Esophagus squamous epithelium (tissue), 5 donors: Measurements from ENCODE around the gene MFSD11. TPM values are rescaled to one million over a fixed set of nuclear protein-coding genes. Genes with fewer than 3 reads are reported as not detected.
"Not testable (repeated sequence)": the region's sequence is repeated elsewhere in the genome, so short reads cannot be mapped to it uniquely, and the experiment has no call there.

Source experiments
- DNase-seq: peaks from one replicate; lab custom pipeline; 2025; lab: John Stamatoyannopoulos, UW
- H3K27ac ChIP-seq, 4 donors: fragments of 200-600 bp; sonication (generic); one replicate each; pipeline ENCODE4 v1.5.1; 2016 to 2019; ENCODE audit warnings: mild to moderate bottlenecking in 1 of 4
- H3K27me3 ChIP-seq, 4 donors: fragments of 200-600 bp; sonication (generic); 1 replicate in 3 of 4; 2 replicates in 1 of 4; pipeline versions ENCODE4 v1.5.1 to v1.6.0; 2017 to 2021; ENCODE audit warnings: antibody characterized with exemption in 1 of 4
- H3K36me3 ChIP-seq, 3 donors: fragments of 200-600 bp; sonication (generic); one replicate each; pipeline ENCODE4 v1.5.1; 2016 to 2019
- H3K4me1 ChIP-seq, 3 donors: fragments of 200-600 bp; sonication (generic); one replicate each; pipeline ENCODE4 v1.5.1; 2017 to 2019
- H3K4me3 ChIP-seq, 4 donors: fragments of 200-600 bp; sonication (generic); 1 replicate in 3 of 4; 2 replicates in 1 of 4; pipeline ENCODE4 v1.5.1; 2016 to 2019; ENCODE audit warnings: mild to moderate bottlenecking in 2 of 4, moderate library complexity in 1 of 4
- H3K9me3 ChIP-seq, 3 donors: fragments of 200-600 bp; sonication (generic); one replicate each; pipeline ENCODE4 v1.5.1; 2016 to 2019
- CTCF ChIP-seq, 6 experiments: fragments of 450-650 bp in 4 of 6; fragments of 200-600 bp in 2 of 6; sonication (generic) in 2 of 6; IDR thresholded peaks; one replicate each; pipeline ENCODE4 v1.5.1; 2016 to 2019; ENCODE audit warnings: antibody characterized with exemption in 6 of 6, mild to moderate bottlenecking in 4 of 6, moderate library complexity in 4 of 6
- POLR2A ChIP-seq, 4 donors: fragments of 450-650 bp; IDR thresholded peaks; one replicate each; pipeline ENCODE4 v1.6.1; 2017; ENCODE audit warnings: antibody characterized with exemption in 4 of 4, mild to moderate bottlenecking in 4 of 4, moderate library complexity in 3 of 4
- WGBS, 2 donors: methylation state at CpG; one replicate each; pipeline ENCODE4 v1.1.5; 2018; 5-methylcytosine and 5-hydroxymethylcytosine counted together
- intact Hi-C: fragments of 100-400 bp; cut with DNase I; formaldehyde crosslinking; loops from one replicate; pipeline ENCODE4 v1.15.0; 2022
- total RNA-seq, 4 donors: library from RNA; depleted of rRNA; stranded (reverse); fragments of >200 nt; gene quantifications; one replicate each; pipeline ENCODE4 v1.1.0, GENCODE V29; 2016
- donor health status: DM: yes; HTN: yes; CAD: no.

Gene MFSD11
- total RNA-seq, 4 donors from 2014 or later, result 24.2 to 31.0 (median 28.1) TPM

GRCh38 chr17:76797241-76797840 lies 59.4 kb downstream of the MFSD11 start:
- TF ChIP-seq CTCF (IDR thresholded peaks at IDR 0.05) (no peak), POLR2A (IDR thresholded peaks at IDR 0.05) (no peak)
- Histone ChIP-seq H3K27me3 (no peaks in the 10 kb centered on the region), H3K4me3 (no peak overlapping the region), H3K9me3 (no peaks in the 10 kb centered on the region), H3K27ac (no peak overlapping the region), H3K4me1 (no peaks in the 10 kb centered on the region), H3K36me3 (no peaks in the 10 kb centered on the region)
- intact Hi-C loops, result no loop called here
- DNase-seq, result no peak
- WGBS, 2 donors, result 60 to 72% methylated on average over 6 of the region's 6 CpGs

DNA sequence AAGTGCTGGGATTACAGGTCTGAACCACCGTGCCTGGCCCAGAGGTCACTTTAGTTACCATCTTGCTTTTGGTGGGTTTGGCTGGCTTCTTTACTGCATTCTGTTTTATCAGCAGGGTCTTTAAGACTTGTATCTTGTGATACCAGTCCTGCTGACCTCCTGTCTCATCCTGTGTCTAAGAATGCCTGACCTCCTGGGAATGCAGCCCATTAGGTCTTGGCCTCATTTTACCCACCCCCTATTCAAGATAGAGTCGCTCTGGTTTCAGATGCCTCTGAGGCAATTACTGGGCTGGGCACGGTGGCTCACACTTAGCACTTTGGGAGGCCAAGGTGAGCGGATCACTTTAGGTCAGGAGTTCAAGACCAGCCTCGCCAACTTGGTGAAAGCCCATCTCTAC lies 63.8 kb downstream of the MFSD11 start:
- TF ChIP-seq CTCF (IDR thresholded peaks at IDR 0.05) (no peak), POLR2A (IDR thresholded peaks at IDR 0.05) (no peak)
- 80 to 94% methylated on average over 1 to 5 of the region's 5 CpGs for WGBS, 2 donors
- intact Hi-C loops, result no loop called here
- Histone ChIP-seq H3K4me3 (no peak overlapping the region), H3K27ac (no peak overlapping the region), H3K36me3 (no peaks in the 10 kb centered on the region), H3K4me1 (no peaks in the 10 kb centered on the region), H3K9me3 (no peaks in the 10 kb centered on the region), H3K27me3 (no peaks in the 10 kb centered on the region)
- no peak for DNase-seq

GRCh38 chr17:76805319-76805718 lies 67.4 kb downstream of the MFSD11 start:
- Histone ChIP-seq H3K36me3 (no peaks in the 10 kb centered on the region), H3K4me1 (no peaks in the 10 kb centered on the region), H3K27ac (no peak overlapping the region), H3K27me3 (no peaks in the 10 kb centered on the region), H3K4me3 (no peak overlapping the region), H3K9me3 (no peaks in the 10 kb centered on the region)
- TF ChIP-seq CTCF (IDR thresholded peaks at IDR 0.05), result no peak
- no peak for TF ChIP-seq POLR2A (IDR thresholded peaks at IDR 0.05)
- no peak for DNase-seq
- intact Hi-C loops, result no loop called here
- WGBS, 2 donors, result 76 to 77% methylated on average over 6 to 9 of the region's 9 CpGs

GRCh38 chr17:76806151-76806550 lies 68.2 kb downstream of the MFSD11 start:
- WGBS, 2 donors, result 100% methylated on average over 5 of the region's 32 CpGs; no CpG with 5 or more reads in 1 of the 2 donors
- H3K36me3 ChIP-seq, H3K4me3 ChIP-seq, H3K9me3 ChIP-seq, DNase-seq, H3K4me1 ChIP-seq, intact Hi-C loops, H3K27ac ChIP-seq, H3K27me3 ChIP-seq: not testable (repeated sequence)

DNA sequence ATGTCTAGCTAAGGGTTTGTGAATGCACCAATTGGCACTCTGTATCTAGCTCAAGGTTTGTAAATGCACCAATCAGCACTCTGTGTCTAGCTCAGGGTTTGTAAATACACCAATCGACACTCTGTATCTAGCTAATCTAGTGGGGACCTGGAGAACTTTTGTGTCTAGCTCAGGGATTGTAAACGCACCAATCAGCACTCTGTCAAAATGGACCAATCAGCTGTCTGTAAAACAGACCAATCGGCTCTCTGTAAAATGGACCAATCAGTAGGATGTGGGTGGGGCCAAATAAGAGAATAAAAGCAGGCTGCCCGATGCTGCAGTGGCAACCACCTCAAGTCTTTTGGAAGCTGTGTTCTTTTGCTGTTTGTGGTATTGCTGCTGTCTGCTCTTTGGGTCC lies 68.8 kb downstream of the MFSD11 start:
- H3K4me3 ChIP-seq, intact Hi-C loops, H3K27ac ChIP-seq, H3K36me3 ChIP-seq, H3K4me1 ChIP-seq, H3K27me3 ChIP-seq, DNase-seq, H3K9me3 ChIP-seq: not testable (repeated sequence)
- 80 to 94% methylated on average over 3 to 4 of the region's 4 CpGs for WGBS, 2 donors

DNA sequence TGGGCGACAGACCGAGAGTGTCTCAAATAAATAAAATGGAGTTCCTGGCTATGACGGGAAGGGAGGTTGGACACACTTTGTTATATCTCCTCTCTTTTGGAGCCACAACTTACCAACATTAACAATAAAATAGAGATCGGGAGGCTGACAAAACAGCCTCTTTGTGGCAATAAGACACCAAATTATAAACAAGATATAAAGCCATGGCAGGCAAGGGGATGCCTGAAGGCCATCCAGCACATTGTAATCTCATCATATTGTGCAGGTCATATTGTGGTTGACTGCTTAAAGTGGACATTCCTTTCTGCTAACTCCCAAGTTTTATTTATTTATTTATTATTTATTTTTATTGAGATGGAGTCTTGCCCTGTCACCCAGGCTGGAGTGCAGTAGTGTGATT lies 70.4 kb downstream of the MFSD11 start:
- TF ChIP-seq POLR2A (IDR thresholded peaks at IDR 0.05) (no peak), CTCF (IDR thresholded peaks at IDR 0.05) (no peak)
- WGBS, 2 donors, result 93 to 100% methylated on average over 4 of the region's 4 CpGs
- H3K4me3 ChIP-seq, result no peak overlapping the region
- H3K36me3 ChIP-seq, result no peaks in the 10 kb centered on the region
- no peaks in the 10 kb centered on the region for H3K4me1 ChIP-seq
- H3K27ac ChIP-seq, result no peak overlapping the region
- H3K9me3 ChIP-seq, result no peaks in the 10 kb centered on the region
- intact Hi-C loops, result no loop called here
- no peak for DNase-seq
- peaks cover 0 to 8% (median 0%) of the 10 kb centered on the region in 4 donors for H3K27me3 ChIP-seq
